Neutrophil (primary cell): ENCODE results near the gene KIFAP3.
"Not testable (repeated sequence)": the region's sequence is repeated elsewhere in the genome, so short reads cannot be mapped to it uniquely, and the experiment has no call there.

Experiments used
- H3K27ac ChIP-seq: fragments of 200-600 bp; sonication (generic); 2 replicates; pipeline ENCODE4 v1.5.1; 2016; ENCODE audit warnings: mild to moderate bottlenecking, moderate library complexity
- H3K27me3 ChIP-seq: fragments of 200-600 bp; sonication (generic); 2 replicates; pipeline ENCODE4 v1.6.0; 2016; ENCODE audit warnings: mild to moderate bottlenecking
- H3K36me3 ChIP-seq: fragments of 200-600 bp; sonication (generic); 2 replicates; pipeline ENCODE4 v1.5.1; 2017
- H3K4me1 ChIP-seq, 2 experiments: fragments of 200-600 bp in 1 of 2; sonication (generic) in 1 of 2; 1 replicate in 1 of 2; 2 replicates in 1 of 2; pipeline versions ENCODE4 v1.5.1 to v1.6.1; 2013 to 2016; ENCODE audit warnings: low read depth in 1 of 2, low read length in 1 of 2, mild to moderate bottlenecking in 1 of 2, moderate library complexity in 1 of 2; ENCODE audit not compliant: control insufficient read depth in 1 of 2, insufficient read depth in 1 of 2
- H3K4me3 ChIP-seq, 2 experiments: fragments of 200-600 bp in 1 of 2; sonication (generic) in 1 of 2; 1 replicate in 1 of 2; 2 replicates in 1 of 2; pipeline ENCODE4 v1.5.1; 2013 to 2016; ENCODE audit warnings: low read depth in 1 of 2, low read length in 1 of 2, mild to moderate bottlenecking in 1 of 2, moderate library complexity in 1 of 2
- H3K9me3 ChIP-seq: fragments of 200-600 bp; sonication (generic); 2 replicates; pipeline ENCODE4 v1.5.1; 2016
- TF ChIP-seq, protein P1 (sequence below): fragments of 200-600 bp; sonication (generic); IDR thresholded peaks from 2 replicates; pipeline ENCODE4 v1.5.1; 2016; ENCODE audit warnings: antibody characterized with exemption

Gene KIFAP3

DNA sequence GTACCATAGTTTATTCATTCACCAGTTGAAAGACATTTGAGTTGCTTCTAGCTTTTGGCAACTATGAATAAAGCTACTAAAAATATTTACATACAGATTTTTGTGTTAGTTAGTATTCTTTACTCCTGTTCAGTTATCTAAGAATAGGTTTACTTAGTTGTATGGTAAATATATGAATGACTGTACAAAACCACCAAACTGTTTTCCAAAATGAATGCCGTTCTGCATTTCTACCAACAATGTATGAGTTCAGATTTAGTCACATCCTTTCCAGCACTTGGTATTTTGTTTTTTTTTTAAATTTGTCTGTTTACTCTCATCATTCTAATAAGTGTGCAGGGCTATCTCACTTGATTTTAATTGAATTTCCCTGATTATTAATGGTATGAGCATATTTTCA, 3.4 kb upstream of the KIFAP3 start:
- no peak overlapping the region for H3K4me3 ChIP-seq
- H3K9me3 ChIP-seq = peaks cover 6% of the 10 kb centered on the region
- TF ChIP-seq, protein P1, sequence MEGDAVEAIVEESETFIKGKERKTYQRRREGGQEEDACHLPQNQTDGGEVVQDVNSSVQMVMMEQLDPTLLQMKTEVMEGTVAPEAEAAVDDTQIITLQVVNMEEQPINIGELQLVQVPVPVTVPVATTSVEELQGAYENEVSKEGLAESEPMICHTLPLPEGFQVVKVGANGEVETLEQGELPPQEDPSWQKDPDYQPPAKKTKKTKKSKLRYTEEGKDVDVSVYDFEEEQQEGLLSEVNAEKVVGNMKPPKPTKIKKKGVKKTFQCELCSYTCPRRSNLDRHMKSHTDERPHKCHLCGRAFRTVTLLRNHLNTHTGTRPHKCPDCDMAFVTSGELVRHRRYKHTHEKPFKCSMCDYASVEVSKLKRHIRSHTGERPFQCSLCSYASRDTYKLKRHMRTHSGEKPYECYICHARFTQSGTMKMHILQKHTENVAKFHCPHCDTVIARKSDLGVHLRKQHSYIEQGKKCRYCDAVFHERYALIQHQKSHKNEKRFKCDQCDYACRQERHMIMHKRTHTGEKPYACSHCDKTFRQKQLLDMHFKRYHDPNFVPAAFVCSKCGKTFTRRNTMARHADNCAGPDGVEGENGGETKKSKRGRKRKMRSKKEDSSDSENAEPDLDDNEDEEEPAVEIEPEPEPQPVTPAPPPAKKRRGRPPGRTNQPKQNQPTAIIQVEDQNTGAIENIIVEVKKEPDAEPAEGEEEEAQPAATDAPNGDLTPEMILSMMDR = no peak
- H3K4me1 ChIP-seq = peaks cover 13 to 16% of the 10 kb centered on the region in 2 experiments
- no peaks in the 10 kb centered on the region for H3K36me3 ChIP-seq
- no peaks in the 10 kb centered on the region for H3K27me3 ChIP-seq
- H3K27ac ChIP-seq = no peak overlapping the region

DNA sequence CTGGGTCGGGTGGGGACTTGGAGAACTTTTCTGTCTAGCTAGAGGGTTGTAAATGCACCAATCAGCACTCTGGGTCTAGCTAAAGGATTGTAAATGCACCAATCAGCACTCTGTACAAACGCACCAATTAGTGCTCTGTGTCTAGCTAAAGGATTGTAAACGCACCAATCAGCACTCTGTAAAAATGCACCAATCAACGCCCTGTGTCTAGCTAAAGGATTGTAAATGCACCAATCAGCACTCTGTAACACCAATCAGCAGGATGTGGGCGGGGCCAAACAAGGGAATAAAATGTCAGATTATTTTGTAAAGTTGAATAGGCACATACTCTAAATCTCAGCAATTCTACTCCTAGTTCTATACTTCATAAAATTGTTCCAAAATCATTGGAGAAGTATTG, 2.5 kb upstream of the KIFAP3 start:
- H3K4me1 ChIP-seq = peaks cover 13 to 16% of the 10 kb centered on the region in 2 experiments
- not testable (repeated sequence) for H3K4me3 ChIP-seq, H3K9me3 ChIP-seq, H3K27me3 ChIP-seq, H3K36me3 ChIP-seq, H3K27ac ChIP-seq

DNA sequence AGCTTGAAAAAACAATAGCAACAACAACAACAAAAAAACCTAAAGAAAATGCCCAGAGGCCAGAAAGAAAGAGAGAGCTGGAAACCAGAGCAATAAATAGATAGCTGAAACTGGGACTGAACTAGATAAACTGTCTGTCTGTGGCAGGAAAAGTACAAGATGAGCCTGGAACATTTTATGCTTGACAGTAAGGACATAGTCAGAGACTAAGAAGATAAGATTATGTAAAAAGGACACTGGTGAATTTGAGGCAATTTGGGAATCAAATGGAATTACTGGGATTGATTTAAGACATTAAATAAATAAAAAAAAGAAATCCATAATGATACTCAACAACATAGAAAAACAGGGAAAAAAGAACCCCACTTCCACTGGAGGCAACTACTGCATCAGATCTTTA, 1.7 kb upstream of the KIFAP3 start:
- TF ChIP-seq, protein P1 = no peak
- H3K9me3 ChIP-seq = peaks cover 6% of the 10 kb centered on the region
- no peaks in the 10 kb centered on the region for H3K27me3 ChIP-seq
- H3K36me3 ChIP-seq = no peaks in the 10 kb centered on the region
- peaks cover 13 to 16% of the 10 kb centered on the region in 2 experiments for H3K4me1 ChIP-seq
- no peak overlapping the region for H3K4me3 ChIP-seq
- H3K27ac ChIP-seq = no peak overlapping the region

DNA sequence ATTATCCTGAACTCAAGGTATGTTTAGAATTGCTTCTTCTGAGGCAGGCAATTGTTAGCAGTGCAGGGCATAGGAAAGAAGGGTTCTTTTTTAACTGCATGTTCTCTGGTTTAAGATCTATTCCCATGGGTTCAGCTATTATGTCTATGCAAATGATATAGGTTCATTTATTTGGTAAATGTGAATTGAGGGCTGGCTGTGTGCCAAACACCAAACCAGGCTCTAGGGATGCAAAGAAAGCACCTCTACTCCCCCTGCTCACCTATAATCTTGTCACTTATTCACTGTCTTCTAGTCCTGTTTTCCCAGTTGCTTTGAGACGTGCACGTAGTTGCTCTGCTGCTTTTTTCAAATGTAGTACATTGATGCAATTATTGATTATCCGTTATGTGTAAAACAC, 691 bp upstream of the KIFAP3 start:
- Histone ChIP-seq H3K4me1 (peaks cover 13 to 16% of the 10 kb centered on the region in 2 experiments), H3K9me3 (peaks cover 6% of the 10 kb centered on the region), H3K36me3 (no peaks in the 10 kb centered on the region), H3K27ac (peak overlapping the region; percentile 71), H3K27me3 (no peaks in the 10 kb centered on the region), H3K4me3 (peak overlapping the region; percentile 61 to 66)
- TF ChIP-seq, protein P1 = no peak

DNA sequence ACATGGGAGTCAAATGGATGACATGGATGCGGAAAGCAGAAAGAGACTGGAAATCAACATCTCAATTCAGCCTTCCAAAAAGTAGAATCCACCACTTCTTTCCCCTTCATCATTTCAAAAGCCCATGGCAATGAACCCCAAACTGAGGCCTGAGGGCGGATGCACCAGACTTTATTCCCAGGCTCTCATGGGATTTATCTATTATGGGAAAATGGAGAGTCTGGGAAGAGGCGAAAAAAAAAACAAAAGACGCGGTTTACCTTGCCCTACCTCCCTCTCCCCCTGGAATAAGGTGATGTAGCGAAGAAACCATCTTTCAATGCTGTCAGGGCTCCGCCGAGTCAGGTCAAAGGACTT, 624 bp downstream of the KIFAP3 start:
- peaks cover 1% of the 10 kb centered on the region for H3K9me3 ChIP-seq

DNA sequence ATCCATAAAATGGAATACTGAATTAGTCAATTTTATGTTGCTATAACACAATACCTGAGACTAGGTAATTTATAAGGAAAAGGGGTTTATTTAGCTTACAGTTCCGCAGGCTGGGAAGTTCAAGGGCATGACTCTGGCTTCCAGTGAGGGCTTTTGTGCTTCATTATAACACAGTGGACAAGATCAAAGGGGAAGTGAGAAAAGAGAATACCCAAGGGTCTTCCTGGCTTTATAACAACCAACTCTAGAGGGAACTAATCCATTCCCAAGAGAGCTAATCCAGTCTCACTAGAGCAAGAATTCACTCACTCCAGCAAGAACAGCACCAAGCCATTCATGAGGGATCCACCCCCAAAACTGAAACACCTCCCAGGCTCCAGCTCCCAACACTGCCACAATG, 3.1 kb downstream of the KIFAP3 start:
- peaks cover 13 to 16% of the 10 kb centered on the region in 2 experiments for H3K4me1 ChIP-seq
- TF ChIP-seq, protein P1 = no peak

More for the DNA sequence above, 624 bp downstream of the KIFAP3 start:
- Histone ChIP-seq H3K27me3 (no peaks in the 10 kb centered on the region), H3K36me3 (no peaks in the 10 kb centered on the region), H3K4me1 (peaks cover 13 to 16% of the 10 kb centered on the region in 2 experiments), H3K4me3 (peak overlapping the region; percentile 61 to 66), H3K27ac (peak overlapping the region; percentile 71)
- TF ChIP-seq, protein P1 = no peak

More for the DNA sequence above, 3.1 kb downstream of the KIFAP3 start:
- Histone ChIP-seq H3K36me3 (no peaks in the 10 kb centered on the region), H3K27me3 (no peaks in the 10 kb centered on the region), H3K27ac (no peak overlapping the region), H3K4me3 (no peak overlapping the region), H3K9me3 (no peaks in the 10 kb centered on the region)
